H1 (cell line): ENCODE measurements around the gene ITGA6. TPM values are rescaled to one million over a fixed set of nuclear protein-coding genes. Genes with fewer than 3 reads are reported as not detected.

ENCODE experiments used
- CTCF ChIA-PET: fragments of 300-600 bp; sonication (Branson Sonifier 250); formaldehyde crosslinking; loops from one replicate; lab custom pipeline; 2021; ENCODE audit not compliant: partially characterized antibody; lab: Charles Lee
- POLR2A ChIA-PET: fragments of 300-600 bp; sonication (Branson Sonifier 250); formaldehyde crosslinking; loops from one replicate; lab custom pipeline; 2021; ENCODE audit warnings: inconsistent platforms; ENCODE audit not compliant: partially characterized antibody; lab: Charles Lee
- DNase-seq, 2 experiments: peaks; one replicate each; pipeline versions ENCODE4 v3.0.0 to v3.0.0-alpha.2; 2010 to 2022; ENCODE audit warnings: low spot score in 2 of 2, low read depth in 1 of 2, mixed read lengths in 1 of 2
- FAIRE-seq: peaks from 2 replicates; lab custom pipeline; 2011; peaks lifted over from hg19 to GRCh38; lab: Jason Lieb, UNC
- H2AFZ ChIP-seq: 2 replicates; pipeline ENCODE4 v1.8.1; 2012; ENCODE audit warnings: low read length, inconsistent platforms
- H2AK5ac ChIP-seq: 2 replicates; pipeline ENCODE4 v1.6.1; 2013; ENCODE audit warnings: low read depth, low read length
- H2BK120ac ChIP-seq: replicated peaks from 2 replicates; pipeline ENCODE3; 2013; ENCODE audit warnings: low read depth, low read length, inconsistent platforms
- H2BK12ac ChIP-seq: 2 replicates; pipeline ENCODE4 v1.6.1; 2013; ENCODE audit warnings: low read depth, low read length
- H2BK15ac ChIP-seq: 2 replicates; pipeline ENCODE4 v1.6.1; 2013; ENCODE audit warnings: low read length
- H2BK20ac ChIP-seq: 2 replicates; pipeline ENCODE4 v1.6.1; 2013; ENCODE audit warnings: low read length
- H2BK5ac ChIP-seq: 2 replicates; pipeline ENCODE4 v1.6.1; 2013; ENCODE audit warnings: low read depth, low read length
- H3K14ac ChIP-seq: 2 replicates; pipeline ENCODE4 v1.6.1; 2013; ENCODE audit warnings: inconsistent platforms; ENCODE audit not compliant: insufficient read length
- H3K18ac ChIP-seq: 2 replicates; pipeline ENCODE4 v1.6.1; 2013; ENCODE audit warnings: low read length; ENCODE audit errors: extremely low read depth
- H3K23ac ChIP-seq: 2 replicates; pipeline ENCODE4 v1.6.1; 2013; ENCODE audit warnings: inconsistent platforms; ENCODE audit not compliant: insufficient read length
- H3K23me2 ChIP-seq: 2 replicates; pipeline ENCODE4 v1.6.1; 2013; ENCODE audit warnings: low read depth, low read length
- H3K27ac ChIP-seq: 2 replicates; pipeline ENCODE4 v1.6.1; 2011; ENCODE audit warnings: low read depth, low read length, inconsistent platforms
- H3K27me3 ChIP-seq, 4 experiments: replicated peaks in 1 of 4; 1 replicate in 1 of 4; 2 replicates in 3 of 4; pipeline versions ENCODE4 v1.6.1 to v1.8.1; 2011 to 2013; ENCODE audit warnings: low read length in 3 of 4, mild to moderate bottlenecking in 3 of 4, inconsistent platforms in 2 of 4, mixed read lengths in 2 of 4, moderate library complexity in 1 of 4; ENCODE audit not compliant: control insufficient read depth in 3 of 4, insufficient read depth in 3 of 4; ENCODE audit errors: extremely low read depth in 1 of 4
- H3K36me3 ChIP-seq, 4 experiments: 2 replicates each; pipeline versions ENCODE4 v1.6.1 to v1.8.1; 2011 to 2013; ENCODE audit warnings: mild to moderate bottlenecking in 4 of 4, low read length in 3 of 4, moderate library complexity in 2 of 4, control low read depth in 1 of 4, inconsistent platforms in 1 of 4; ENCODE audit not compliant: insufficient read depth in 4 of 4, control insufficient read depth in 2 of 4
- H3K4ac ChIP-seq: replicated peaks from 2 replicates; pipeline ENCODE3; 2013; ENCODE audit warnings: low read length, low read depth, mixed read lengths, inconsistent platforms; ENCODE audit not compliant: insufficient read length
- H3K4me1 ChIP-seq, 4 experiments: replicated peaks in 1 of 4; 1 replicate in 1 of 4; 2 replicates in 3 of 4; pipeline versions ENCODE4 v1.6.1 to v1.8.1; 2011 to 2013; ENCODE audit warnings: low read length in 3 of 4, inconsistent platforms in 2 of 4, mixed read lengths in 1 of 4; ENCODE audit not compliant: insufficient read depth in 4 of 4, control insufficient read depth in 3 of 4
- H3K4me2 ChIP-seq, 2 experiments: 2 replicates each; pipeline versions ENCODE4 v1.6.1 to v1.8.1; 2011 to 2013; ENCODE audit warnings: low read depth in 2 of 2, low read length in 2 of 2, control low read depth in 1 of 2, inconsistent platforms in 1 of 2, mild to moderate bottlenecking in 1 of 2; ENCODE audit not compliant: insufficient read depth in 1 of 2
- H3K4me3 ChIP-seq, 4 experiments: fragments of 200-600, 300-600 bp in 1 of 4; sonication (generic), shearing (Covaris generic), sonication (Bioruptor Twin) in 1 of 4; 2 replicates each; pipeline versions ENCODE4 v1.5.1 to v1.8.1; 2011 to 2016; ENCODE audit warnings: low read length in 4 of 4, low read depth in 3 of 4, control low read depth in 2 of 4, inconsistent platforms in 2 of 4, mild to moderate bottlenecking in 2 of 4, mixed read lengths in 1 of 4, moderate library complexity in 1 of 4; ENCODE audit not compliant: insufficient read depth in 2 of 4; ENCODE audit errors: extremely low read depth in 1 of 4
- H3K56ac ChIP-seq: replicated peaks from 2 replicates; pipeline ENCODE3; 2013; ENCODE audit warnings: low read depth, mild to moderate bottlenecking, mixed read lengths, low read length, inconsistent platforms; ENCODE audit not compliant: insufficient read length
- H3K79me1 ChIP-seq: 2 replicates; pipeline ENCODE4 v1.6.1; 2013; ENCODE audit warnings: low read depth, low read length, control low read depth
- H3K79me2 ChIP-seq, 2 experiments: 2 replicates each; pipeline versions ENCODE4 v1.6.1 to v1.8.1; 2012 to 2013; ENCODE audit warnings: low read length in 2 of 2, mild to moderate bottlenecking in 2 of 2, inconsistent platforms in 1 of 2; ENCODE audit not compliant: insufficient read depth in 2 of 2, control insufficient read depth in 1 of 2
- H3K9ac ChIP-seq, 4 experiments: replicated peaks in 1 of 4; 1 replicate in 1 of 4; 2 replicates in 3 of 4; pipeline versions ENCODE4 v1.6.1 to v1.8.1; 2011 to 2013; ENCODE audit warnings: low read depth in 3 of 4, low read length in 3 of 4, control low read depth in 2 of 4, mild to moderate bottlenecking in 2 of 4, moderate library complexity in 2 of 4, inconsistent platforms in 1 of 4; ENCODE audit errors: extremely low read depth in 1 of 4
- H3K9me3 ChIP-seq, 2 experiments: 2 replicates each; pipeline versions ENCODE4 v1.6.1 to v1.8.1; 2012 to 2013; ENCODE audit warnings: mild to moderate bottlenecking in 2 of 2, moderate library complexity in 2 of 2, control low read depth in 1 of 2, inconsistent platforms in 1 of 2, low read depth in 1 of 2, low read length in 1 of 2, mixed read lengths in 1 of 2; ENCODE audit not compliant: insufficient read depth in 2 of 2
- H4K20me1 ChIP-seq, 2 experiments: replicated peaks in 1 of 2; 2 replicates each; pipeline versions ENCODE3 to v1.8.1; 2011 to 2013; ENCODE audit warnings: inconsistent platforms in 2 of 2, low read length in 2 of 2, mild to moderate bottlenecking in 1 of 2; ENCODE audit not compliant: insufficient read depth in 2 of 2, control insufficient read depth in 1 of 2
- H4K5ac ChIP-seq: 2 replicates; pipeline ENCODE4 v1.6.1; 2013; ENCODE audit warnings: low read length, low read depth, mixed read lengths, inconsistent platforms; ENCODE audit not compliant: insufficient read length
- H4K8ac ChIP-seq: 2 replicates; pipeline ENCODE4 v1.8.0; 2013; ENCODE audit warnings: mild to moderate bottlenecking, moderate library complexity, low read length, inconsistent platforms; ENCODE audit not compliant: insufficient read depth; ENCODE audit errors: extremely low read depth
- H4K91ac ChIP-seq: replicated peaks from 2 replicates; pipeline ENCODE3; 2013; ENCODE audit warnings: low read length, mixed read lengths, inconsistent platforms; ENCODE audit not compliant: insufficient read length
- BCL11A ChIP-seq, 2 experiments: IDR thresholded peaks; one replicate each; pipeline ENCODE4 v1.6.1; 2011; ENCODE audit warnings: low read depth in 2 of 2, low read length in 2 of 2, mild to moderate bottlenecking in 2 of 2
- CEBPB ChIP-seq: IDR thresholded peaks from 2 replicates; pipeline ENCODE4 v1.6.1; 2012; ENCODE audit warnings: low read depth, low read length
- CHD1 ChIP-seq: IDR thresholded peaks from 2 replicates; pipeline ENCODE4 v1.6.1; 2012; ENCODE audit warnings: low read depth, low read length, improper control_type of control experiment
- EP300 ChIP-seq, 2 experiments: IDR thresholded peaks; 1 replicate in 1 of 2; 2 replicates in 1 of 2; pipeline ENCODE4 v1.6.1; 2011 to 2012; ENCODE audit warnings: low read depth in 2 of 2, low read length in 2 of 2, mild to moderate bottlenecking in 2 of 2, borderline replicate concordance in 1 of 2, inconsistent platforms in 1 of 2, moderate library complexity in 1 of 2
- GTF2F1 ChIP-seq: IDR thresholded peaks from 2 replicates; pipeline ENCODE4 v1.6.1; 2012; ENCODE audit warnings: low read depth, low read length, improper control_type of control experiment, borderline replicate concordance
- KDM1A ChIP-seq: fragments of 200-600, 300-600 bp; sonication (generic); IDR thresholded peaks from 2 replicates; pipeline ENCODE4 v1.7.1; 2016; ENCODE audit warnings: mild to moderate bottlenecking, low read length, borderline replicate concordance
- POLR2A ChIP-seq, 2 experiments: IDR thresholded peaks; 1 replicate in 1 of 2; 2 replicates in 1 of 2; pipeline ENCODE4 v1.6.1; 2011; ENCODE audit warnings: low read depth in 2 of 2, low read length in 2 of 2, mild to moderate bottlenecking in 2 of 2; ENCODE audit errors: control extremely low read depth in 1 of 2
- POLR2AphosphoS5 ChIP-seq: IDR thresholded peaks from 2 replicates; pipeline ENCODE4 v1.6.1; 2011; ENCODE audit warnings: low read depth, low read length
- POU5F1 ChIP-seq: IDR thresholded peaks from 2 replicates; pipeline ENCODE4 v1.6.1; 2011; ENCODE audit warnings: low read depth, mild to moderate bottlenecking, low read length, moderate library complexity
- RFX5 ChIP-seq: IDR thresholded peaks from 2 replicates; pipeline ENCODE4 v1.6.1; 2011; ENCODE audit warnings: low read depth, low read length, improper control_type of control experiment, borderline replicate concordance
- WGBS, 2 experiments: shearing (Covaris generic) in 1 of 2; methylation state at CpG; one replicate each; pipeline versions ENCODE4 v1.1.6 to v1.1.7; 2013 to 2015; ENCODE audit warnings: low lambda C conversion rate in 2 of 2, mixed read lengths in 2 of 2, inconsistent platforms in 1 of 2, low coverage in 1 of 2, missing lambda C conversion rate in 1 of 2; ENCODE audit not compliant: insufficient replicate concordance in 2 of 2, insufficient coverage in 1 of 2, insufficient read length in 1 of 2; ENCODE audit errors: extremely low coverage in 1 of 2, missing lambda C conversion rate in 1 of 2; 5-methylcytosine and 5-hydroxymethylcytosine counted together
- polyA plus RNA-seq, 7 experiments: library from polyadenylated mRNA; depleted of rRNA in 3 of 7; stranded (reverse) in 5 of 7; unstranded in 2 of 7; fragments of >200 nt in 5 of 7; fragments of 200-250 nt in 2 of 7; gene quantifications; 1 replicate in 5 of 7; 2 replicates in 1 of 7; 4 replicates in 1 of 7; pipeline versions ENCODE4 v1.2.1 to v1.2.3, GENCODE V29; 2011 to 2013; ENCODE audit warnings: missing spikeins in 2 of 7, mixed read lengths in 2 of 7
- total RNA-seq: library from RNA; stranded (reverse); fragmentation: NEBNext Ultra II Directional; extraction: Animal tissue kit (Norgen Biotek cat#: 25700); gene quantifications from 2 replicates; pipeline ENCODE4 v1.2.1, GENCODE V29; 2021
- TF ChIP-seq, protein P1 (sequence below), 3 experiments: IDR thresholded peaks; 1 replicate in 2 of 3; 2 replicates in 1 of 3; pipeline versions ENCODE4 v1.5.1 to v1.6.1; 2011; ENCODE audit warnings: low read length in 3 of 3, mild to moderate bottlenecking in 3 of 3, inconsistent platforms in 2 of 3, low read depth in 1 of 3, moderate library complexity in 1 of 3; ENCODE audit not compliant: insufficient read depth in 1 of 3; ENCODE audit errors: control extremely low read depth in 1 of 3

ITGA6 gene
- total and polyA plus RNA-seq, 2 of the 8 experiments (the other 6 are each of a cell fraction or from before 2014, with no cell fraction given), result 26.9 to 118 TPM

DNA sequence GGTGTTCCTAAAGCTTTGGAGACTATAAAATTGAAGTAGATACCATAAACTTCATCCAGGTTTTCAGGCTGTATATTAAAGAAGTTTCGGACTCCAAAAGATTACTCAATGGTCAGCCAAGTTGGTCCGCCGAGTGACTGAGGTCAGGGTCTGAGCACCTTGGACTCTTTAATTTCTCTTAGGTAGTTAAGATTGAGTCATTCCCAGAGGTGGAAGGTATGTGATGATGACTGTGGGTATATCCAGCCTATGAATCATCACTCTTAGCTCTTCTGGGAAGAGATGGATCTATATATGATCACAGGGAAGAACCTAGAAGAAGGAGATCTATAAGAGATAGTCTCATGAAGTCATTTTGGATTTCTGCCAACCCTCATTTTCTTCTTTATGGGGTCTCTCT, 3.3 kb downstream of the ITGA6 start:
- H3K18ac ChIP-seq, result no peak overlapping the region; the same call in 1 of the 2 replicates
- peaks cover 11% of the 10 kb centered on the region for H3K23me2 ChIP-seq
- H2BK20ac ChIP-seq, result no peak overlapping the region
- H3K79me2 ChIP-seq, result peaks cover 25 to 82% of the 10 kb centered on the region in 2 experiments
- no peak overlapping the region for H2BK15ac ChIP-seq
- H3K4me2 ChIP-seq, result no peak overlapping the region; a peak in 1 of 4 replicates
- no peak overlapping the region for H3K9ac ChIP-seq
- H3K36me3 ChIP-seq, result no peaks in the 10 kb centered on the region
- H3K9me3 ChIP-seq, result no peaks in the 10 kb centered on the region
- no peak overlapping the region for H3K14ac ChIP-seq
- peaks cover 5 to 22% of the 10 kb centered on the region in 2 experiments for H4K20me1 ChIP-seq
- no peak overlapping the region for H2BK5ac ChIP-seq
- whole genome bisulfite sequencing, 2 experiments, result 94% methylated on average over 3 of the region's 3 CpGs; no CpG with 5 or more reads in 1 of the 2 experiments
- peaks cover 7 to 39% (median 32%) of the 10 kb centered on the region in 4 experiments; a peak in 5 of 7 replicates for H3K4me1 ChIP-seq
- no peak overlapping the region for H3K56ac ChIP-seq
- H3K4me3 ChIP-seq, result peak overlapping the region in 1 of 4 experiments; percentile 85; a peak in 1 of 8 replicates
- no peak overlapping the region for H2BK12ac ChIP-seq
- no peak overlapping the region for H2BK120ac ChIP-seq
- peaks cover 20% of the 10 kb centered on the region for H3K79me1 ChIP-seq
- H2AFZ ChIP-seq, result no peak overlapping the region
- no peak overlapping the region for H2AK5ac ChIP-seq
- DNase-seq, result no peak
- no peak overlapping the region for H3K23ac ChIP-seq
- peaks cover 0 to 3% (median 1%) of the 10 kb centered on the region in 4 experiments; a peak in 3 of 7 replicates for H3K27me3 ChIP-seq
- H4K8ac ChIP-seq, result no peak overlapping the region
- CTCF ChIA-PET, result interaction anchor here (0.8 to 36.1 kb wide), 5 partner anchors 23 to 304 kb away, joined by 3 to 634 read pairs (median 4); no protein-coding TSS in a partner anchor
- no peak for TF ChIP-seq POLR2AphosphoS5
- TF ChIP-seq GTF2F1, result no peak
- TF ChIP-seq, protein P1, sequence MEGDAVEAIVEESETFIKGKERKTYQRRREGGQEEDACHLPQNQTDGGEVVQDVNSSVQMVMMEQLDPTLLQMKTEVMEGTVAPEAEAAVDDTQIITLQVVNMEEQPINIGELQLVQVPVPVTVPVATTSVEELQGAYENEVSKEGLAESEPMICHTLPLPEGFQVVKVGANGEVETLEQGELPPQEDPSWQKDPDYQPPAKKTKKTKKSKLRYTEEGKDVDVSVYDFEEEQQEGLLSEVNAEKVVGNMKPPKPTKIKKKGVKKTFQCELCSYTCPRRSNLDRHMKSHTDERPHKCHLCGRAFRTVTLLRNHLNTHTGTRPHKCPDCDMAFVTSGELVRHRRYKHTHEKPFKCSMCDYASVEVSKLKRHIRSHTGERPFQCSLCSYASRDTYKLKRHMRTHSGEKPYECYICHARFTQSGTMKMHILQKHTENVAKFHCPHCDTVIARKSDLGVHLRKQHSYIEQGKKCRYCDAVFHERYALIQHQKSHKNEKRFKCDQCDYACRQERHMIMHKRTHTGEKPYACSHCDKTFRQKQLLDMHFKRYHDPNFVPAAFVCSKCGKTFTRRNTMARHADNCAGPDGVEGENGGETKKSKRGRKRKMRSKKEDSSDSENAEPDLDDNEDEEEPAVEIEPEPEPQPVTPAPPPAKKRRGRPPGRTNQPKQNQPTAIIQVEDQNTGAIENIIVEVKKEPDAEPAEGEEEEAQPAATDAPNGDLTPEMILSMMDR (IDR thresholded peaks at IDR 0.05; ENCODE audit: control extremely low read depth in 1 of 3, insufficient read depth in 1 of 3, low read depth in 1 of 3, low read length in 3 of 3), result no peak
- no peak for TF ChIP-seq POU5F1
- TF ChIP-seq BCL11A (IDR thresholded peaks at IDR 0.05; ENCODE audit: low read depth in 2 of 2, low read length in 2 of 2), result no peak
- no peak for TF ChIP-seq CHD1
- TF ChIP-seq EP300 (IDR thresholded peaks at IDR 0.05; ENCODE audit: borderline replicate concordance in 1 of 2, low read depth in 2 of 2, low read length in 2 of 2), result no peak
- no peak for TF ChIP-seq KDM1A
- no peak for TF ChIP-seq CEBPB
- TF ChIP-seq POLR2A (IDR thresholded peaks at IDR 0.05; ENCODE audit: control extremely low read depth in 1 of 2, low read depth in 2 of 2, low read length in 2 of 2), result no peak
- TF ChIP-seq RFX5, result no peak
- TF ChIP-seq, all 59 proteins: peak for 0
- no peak for FAIRE-seq
- POLR2A ChIA-PET, result interaction anchor here (1.2 to 4.7 kb wide), 8 partner anchors 8 to 259 kb away, joined by 3 to 33 read pairs (median 4); no protein-coding TSS in a partner anchor
- Histone ChIP-seq H3K27ac (no peak overlapping the region), H4K91ac (no peak overlapping the region), H3K4ac (no peak overlapping the region), H4K5ac (no peak overlapping the region)
